NB4 (cell line): Measurements from ENCODE around the gene GYPB.
"Not testable (repeated sequence)": the region's sequence is repeated elsewhere in the genome, so short reads cannot be mapped to it uniquely, and the experiment has no call there.

Experiments used
- DNase-seq: peaks from one replicate; pipeline ENCODE4 v3.0.0; 2010; ENCODE audit warnings: low read depth
- H3K4me3 ChIP-seq: one replicate; pipeline ENCODE4 v1.5.1; 2011; ENCODE audit warnings: mild to moderate bottlenecking, low read depth, low read length, moderate library complexity
- CTCF ChIP-seq: IDR thresholded peaks from one replicate; pipeline ENCODE4 v1.5.1; 2012; ENCODE audit warnings: low read depth, low read length
- MAX ChIP-seq: IDR thresholded peaks from 2 replicates; pipeline ENCODE4 v1.6.1; 2011; ENCODE audit warnings: low read depth, low read length
- MYC ChIP-seq: IDR thresholded peaks from 2 replicates; pipeline ENCODE4 v1.6.1; 2011; ENCODE audit warnings: low read depth, low read length
- POLR2A ChIP-seq: IDR thresholded peaks from 2 replicates; pipeline ENCODE4 v1.6.1; 2011; ENCODE audit warnings: mild to moderate bottlenecking; ENCODE audit not compliant: insufficient read length; ENCODE audit errors: extremely low read depth

GYPB gene

DNA sequence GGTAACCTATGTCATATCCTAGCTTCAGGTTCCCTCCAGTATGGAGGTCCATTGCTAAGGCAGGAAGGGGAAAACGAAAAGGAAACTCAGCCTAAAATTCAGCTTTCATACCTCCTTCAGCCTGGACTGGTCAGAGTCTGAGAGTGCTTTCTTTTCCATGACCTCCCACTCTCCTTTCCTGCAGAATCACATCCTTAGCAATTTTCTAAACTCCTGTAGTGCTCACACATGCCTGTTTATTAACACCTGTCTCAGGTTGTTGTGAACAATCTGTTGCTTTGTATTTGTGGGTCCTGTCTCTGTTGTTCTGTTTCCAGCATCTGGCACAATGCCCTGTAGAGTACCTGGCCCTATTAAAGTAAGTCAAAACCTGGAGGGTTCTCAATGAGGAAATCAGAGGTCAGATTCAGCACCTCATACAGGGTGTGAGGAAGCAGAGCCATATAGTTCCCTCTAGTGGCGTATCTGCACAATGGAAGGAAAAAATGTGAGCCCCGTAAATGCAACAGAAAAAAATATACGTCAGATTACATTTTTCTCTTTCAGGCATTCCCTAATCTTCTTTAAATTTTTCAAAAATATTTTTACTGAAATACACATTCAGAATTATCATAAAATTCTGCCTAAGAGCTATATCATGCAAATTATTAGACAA, 2.3 kb upstream of the GYPB start:
- peak; percentile 11 for DNase-seq
- peak; percentile 48 for TF ChIP-seq CTCF

DNA sequence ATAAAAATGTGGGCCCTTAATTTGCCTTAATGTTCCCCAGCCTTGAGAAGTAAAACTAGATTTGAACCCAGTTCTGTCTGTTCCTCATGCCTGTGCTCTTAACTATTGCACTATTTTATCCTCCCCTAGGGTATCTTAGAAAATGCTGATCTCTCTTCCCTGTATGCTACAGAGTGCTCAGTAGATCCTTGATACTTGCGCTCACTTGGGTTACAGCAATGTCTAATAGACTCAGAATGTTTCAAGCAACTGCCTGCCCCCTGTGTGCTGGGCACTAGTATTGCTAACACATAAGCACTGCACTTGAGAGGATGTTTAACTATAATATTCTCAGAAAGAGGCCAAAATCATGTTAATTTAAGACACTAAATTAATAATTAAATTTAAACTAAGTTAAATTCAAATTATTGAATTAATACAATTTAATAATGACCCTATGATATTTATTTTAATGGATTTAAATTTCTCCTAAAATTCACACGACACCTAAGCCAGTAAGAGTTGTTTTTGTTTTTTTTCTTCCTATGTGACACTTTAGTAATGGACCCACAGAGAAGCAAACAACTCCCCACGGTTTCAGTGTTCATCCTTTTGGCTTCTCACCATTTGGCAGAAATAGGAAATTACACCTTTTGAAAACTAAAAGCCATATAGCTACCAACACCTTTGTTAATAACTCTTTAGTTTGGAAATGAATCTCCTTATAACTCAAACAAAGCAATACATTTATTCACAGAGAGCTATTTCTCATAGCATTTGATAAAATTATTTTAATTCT, 768 bp downstream of the GYPB start:
- DNase-seq, H3K4me3 ChIP-seq: not testable (repeated sequence)

More for the DNA sequence above, 2.3 kb upstream of the GYPB start:
- not testable (repeated sequence) for H3K4me3 ChIP-seq

- not testable (repeated sequence) for H3K4me3 ChIP-seq, DNase-seq
These were observed 1.9 kb downstream of the GYPB start for GRCh38 chr4:144017271-144017670.

GRCh38 chr4:144016057-144016605, 3.0 kb downstream of the GYPB start:
- DNase-seq, H3K4me3 ChIP-seq: not testable (repeated sequence)

- DNase-seq: no peak
- TF ChIP-seq POLR2A: no peak
- no peak for TF ChIP-seq MYC
- TF ChIP-seq CTCF: no peak
- no peak for TF ChIP-seq MAX
These were observed 4.4 kb downstream of the GYPB start for GRCh38 chr4:144014808-144015207.

GRCh38 chr4:144008602-144009001, 10.6 kb downstream of the GYPB start:
- DNase-seq, H3K4me3 ChIP-seq: not testable (repeated sequence)

More at GRCh38 chr4:144014808-144015207, 4.4 kb downstream of the GYPB start:
- H3K4me3 ChIP-seq: no peak overlapping the region

DNA sequence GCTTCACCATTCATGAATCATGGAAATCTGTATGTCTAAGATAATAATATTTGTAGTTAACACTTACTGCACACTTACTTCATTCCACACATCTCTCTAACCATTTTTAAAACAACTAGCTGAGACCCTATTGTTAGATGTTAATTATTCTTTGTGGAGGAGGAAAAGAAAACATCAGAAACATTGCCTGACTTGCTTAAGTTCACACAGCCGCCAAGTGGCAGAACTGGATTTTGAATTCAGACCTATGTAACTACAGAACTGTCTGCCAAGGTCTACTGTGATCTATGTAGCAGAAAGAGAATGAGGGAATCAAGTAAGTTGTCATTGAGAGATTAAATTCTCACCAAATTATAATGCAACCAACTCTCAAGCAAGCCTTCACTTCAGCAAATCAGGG, 11.2 kb downstream of the GYPB start:
- not testable (repeated sequence) for H3K4me3 ChIP-seq, DNase-seq

- not testable (repeated sequence) for DNase-seq, H3K4me3 ChIP-seq
These were observed 12.9 kb downstream of the GYPB start for GRCh38 chr4:144006200-144006803.

GRCh38 chr4:144005558-144005953, 13.6 kb downstream of the GYPB start:
- not testable (repeated sequence) for DNase-seq

DNA sequence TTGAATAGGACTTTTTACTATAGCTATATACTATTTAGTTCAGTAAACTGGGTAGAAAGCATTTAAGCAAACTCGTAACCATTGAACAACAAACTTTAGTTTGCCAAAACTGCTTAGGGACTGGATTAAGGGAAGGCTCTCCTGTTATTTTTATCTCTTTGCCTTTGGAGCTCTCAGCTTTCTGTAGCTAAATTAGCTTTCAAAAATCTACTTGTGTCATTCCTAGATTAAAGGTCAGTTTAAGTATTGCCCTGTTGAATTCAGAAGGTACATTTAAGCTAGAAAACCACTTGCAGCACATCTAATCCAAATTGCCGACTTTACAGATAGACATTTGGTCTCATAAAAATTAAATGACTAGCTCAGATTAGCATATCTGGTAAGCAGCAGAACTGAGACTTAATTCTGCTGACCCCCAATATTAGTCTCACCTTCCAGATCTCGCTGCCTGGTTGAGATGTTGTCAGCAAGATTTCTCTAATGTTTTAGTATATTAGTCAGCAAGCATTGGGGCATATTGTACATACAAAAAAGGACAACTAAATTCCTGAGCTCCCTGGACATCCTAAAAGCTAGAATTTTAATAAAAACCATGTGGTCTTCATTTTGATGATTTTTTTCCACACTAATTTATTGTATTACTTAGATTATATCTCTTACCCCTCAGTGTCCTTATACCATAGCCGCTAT, 14.2 kb downstream of the GYPB start:
- DNase-seq, H3K4me3 ChIP-seq: not testable (repeated sequence)

More at GRCh38 chr4:144005558-144005953, 13.6 kb downstream of the GYPB start:
- H3K4me3 ChIP-seq: not testable (repeated sequence)

GRCh38 chr4:144003890-144004265, 15.3 kb downstream of the GYPB start:
- DNase-seq, H3K4me3 ChIP-seq: not testable (repeated sequence)

- not testable (repeated sequence) for H3K4me3 ChIP-seq, DNase-seq
These were observed 15.8 kb downstream of the GYPB start for GRCh38 chr4:144003205-144003889.

DNA sequence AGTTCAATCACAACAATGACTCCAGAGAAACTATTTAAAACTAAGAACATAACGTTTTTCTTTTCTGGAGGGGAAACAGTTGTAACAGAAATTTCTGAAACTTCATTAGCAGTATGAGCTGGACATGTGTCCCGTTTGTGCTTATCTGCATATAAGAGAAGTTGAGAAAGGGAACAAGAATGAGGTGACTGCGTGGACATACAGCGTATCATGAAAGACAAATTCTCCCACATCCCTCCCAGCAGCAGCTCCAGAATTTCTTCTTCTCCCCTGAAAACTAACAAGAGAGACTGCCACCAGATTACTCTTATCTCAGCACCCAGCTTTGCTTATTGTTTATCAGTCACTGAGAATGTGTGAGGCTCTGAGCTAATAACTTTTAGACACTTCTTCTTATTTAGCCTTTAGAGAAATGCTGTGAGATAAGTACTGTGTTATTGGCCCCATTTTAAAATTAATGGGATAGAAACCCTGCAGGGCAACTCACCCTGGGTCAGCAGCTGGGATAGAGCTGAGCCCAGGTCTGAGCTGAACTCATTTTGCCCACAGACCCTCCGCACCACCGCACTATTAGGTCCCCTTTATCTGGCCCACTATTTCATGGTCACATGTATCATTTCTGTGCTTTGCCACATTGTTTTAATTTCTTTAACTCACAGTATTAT, 18.7 kb downstream of the GYPB start:
- not testable (repeated sequence) for DNase-seq, H3K4me3 ChIP-seq

GRCh38 chr4:143996193-143996592, 23.0 kb downstream of the GYPB start:
- H3K4me3 ChIP-seq, DNase-seq: not testable (repeated sequence)
